Erythroblast (primary cell): Measurements from ENCODE around the gene CSF1R.
"Not testable (repeated sequence)": the region's sequence is repeated elsewhere in the genome, so short reads cannot be mapped to it uniquely, and the experiment has no call there.

Experiments
- GATA1 ChIP-seq: IDR thresholded peaks from 2 replicates; pipeline ENCODE4 v1.6.1; 2011; ENCODE audit warnings: low read depth, mild to moderate bottlenecking, control low read depth, low read length, moderate library complexity
- POLR2A ChIP-seq: IDR thresholded peaks from 2 replicates; pipeline ENCODE4 v1.6.1; 2011; ENCODE audit warnings: mild to moderate bottlenecking, low read length

DNA sequence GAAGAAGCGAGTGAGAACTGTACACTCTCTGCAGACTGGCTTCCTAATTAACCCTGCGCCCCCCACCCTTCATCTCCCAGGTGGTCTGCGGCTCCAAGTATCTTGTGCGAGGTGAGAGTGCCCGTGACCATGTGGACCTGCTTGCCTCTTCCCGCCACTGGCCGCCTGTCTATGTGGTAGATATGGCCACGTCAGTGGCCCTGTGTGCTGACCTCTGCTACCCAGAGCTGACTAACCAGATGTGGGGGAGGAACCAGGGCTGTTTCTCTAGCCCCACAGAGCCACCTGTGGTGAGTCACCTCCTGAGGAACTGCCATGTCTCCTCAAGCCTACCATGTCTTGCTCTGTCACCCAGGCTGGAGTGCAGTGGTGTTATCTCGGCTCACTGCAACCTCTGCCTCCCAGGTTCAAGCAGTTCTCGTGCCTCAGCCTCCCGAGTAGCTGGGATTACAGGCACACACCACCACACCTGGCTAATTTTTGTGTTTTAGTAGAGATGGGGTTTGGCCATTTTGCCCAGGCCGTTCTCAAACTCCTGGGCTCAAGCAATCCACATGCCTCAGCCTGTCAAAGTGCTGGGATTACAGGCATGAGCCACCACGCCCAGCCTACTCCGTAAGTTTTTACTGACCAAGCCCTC lies 36.1 kb downstream of the CSF1R start:
- TF ChIP-seq POLR2A, GATA1: not testable (repeated sequence)
